Fibroblast of peridontal ligament (primary cell): ENCODE data around the gene GNG13.
A peak's percentile ranks its signal among the peaks of the same experiment; 100 is the strongest.
"Not testable (repeated sequence)": the region's sequence is repeated elsewhere in the genome, so short reads cannot be mapped to it uniquely, and the experiment has no call there.

Experiments
- DNase-seq: peaks from one replicate; pipeline ENCODE4 v3.0.0-alpha.2; 2010; ENCODE audit errors: extremely low read depth

GNG13 gene

GRCh38 chr16:761625-762513, 38.7 kb downstream of the GNG13 start:
- DNase-seq: no peak

- no peak for DNase-seq
Observed at GRCh38 chr16:760545-761343, 39.8 kb downstream of the GNG13 start, which contains the start of gene MSLN. TSS of gene MSLN (plus strand) at chr16:760734. CDS start at chr16:762681, 1,947 bp downstream.

- DNase-seq: no peak
Observed at GRCh38 chr16:760065-760464, 40.5 kb downstream of the GNG13 start.

GRCh38 chr16:759110-759910, 41.2 kb downstream of the GNG13 start:
- no peak for DNase-seq

GRCh38 chr16:756428-756827, 44.1 kb downstream of the GNG13 start:
- no peak for DNase-seq

GRCh38 chr16:754656-755055, 45.9 kb downstream of the GNG13 start:
- DNase-seq: no peak

- DNase-seq: not testable (repeated sequence)
Observed at GRCh38 chr16:754121-754607, 46.4 kb downstream of the GNG13 start.

GRCh38 chr16:752007-752312, 48.6 kb downstream of the GNG13 start:
- no peak for DNase-seq

- DNase-seq: no peak
Observed at GRCh38 chr16:751152-752006, 49.2 kb downstream of the GNG13 start.

GRCh38 chr16:750485-750884, 50.0 kb downstream of the GNG13 start:
- DNase-seq: no peak

- peak; percentile 93 for DNase-seq
Observed at GRCh38 chr16:749010-749409, 51.5 kb downstream of the GNG13 start.
